Endothelial cell of umbilical vein (primary cell): ENCODE results near the gene ELMO1. TPM values are rescaled to one million over a fixed set of nuclear protein-coding genes. Genes with fewer than 3 reads are reported as not detected.

Source experiments
- BruUV-seq: library from RNA; stranded (reverse); fragments of 400-500 nt; replicated peaks from 2 replicates; lab custom pipeline; 2021; lab: Mats Ljungman, UMichigan
- CTCF ChIA-PET: fragments of 300-600, 350-600 bp; sonication (Branson Sonifier 250); formaldehyde crosslinking; loops from one replicate; lab custom pipeline; 2021; ENCODE audit warnings: antibody characterized with exemption, inconsistent platforms; lab: Charles Lee
- POLR2A ChIA-PET: fragments of 300-600, 350-600 bp; sonication (Branson Sonifier 250); formaldehyde crosslinking; loops from one replicate; lab custom pipeline; 2021; ENCODE audit warnings: antibody characterized with exemption, inconsistent platforms; lab: Charles Lee
- DNase-seq: peaks from one replicate; pipeline ENCODE4 v3.0.0-alpha.2; 2011; ENCODE audit warnings: low read depth, low spot score
- FAIRE-seq: peaks from 2 replicates; lab custom pipeline; 2011; peaks lifted over from hg19 to GRCh38; lab: Jason Lieb, UNC
- H2AFZ ChIP-seq: 2 replicates; pipeline ENCODE4 v1.6.0; 2012; ENCODE audit warnings: low read depth, low read length, control low read depth, inconsistent platforms
- H3K27ac ChIP-seq: 2 replicates; pipeline ENCODE4 v1.5.1; 2011; ENCODE audit warnings: low read depth, mild to moderate bottlenecking, control low read depth, low read length, moderate library complexity; ENCODE audit not compliant: insufficient read depth
- H3K27me3 ChIP-seq, 2 experiments: 2 replicates each; pipeline versions ENCODE4 v1.6.0 to v1.6.1; 2011; ENCODE audit warnings: low read length in 2 of 2, mixed read lengths in 1 of 2; ENCODE audit not compliant: control insufficient read depth in 2 of 2, insufficient read depth in 2 of 2
- H3K36me3 ChIP-seq, 2 experiments: 2 replicates in 1 of 2; 3 replicates in 1 of 2; pipeline ENCODE4 v1.5.1; 2011; ENCODE audit warnings: low read length in 2 of 2, mild to moderate bottlenecking in 1 of 2, moderate library complexity in 1 of 2; ENCODE audit not compliant: control insufficient read depth in 2 of 2, insufficient read depth in 2 of 2; ENCODE audit errors: extremely low read depth in 1 of 2
- H3K4me1 ChIP-seq: 3 replicates; pipeline ENCODE4 v1.5.1; 2011; ENCODE audit warnings: mild to moderate bottlenecking, low read length; ENCODE audit not compliant: control insufficient read depth, insufficient read depth; ENCODE audit errors: extremely low read depth
- H3K4me2 ChIP-seq: 2 replicates; pipeline ENCODE4 v1.6.1; 2011; ENCODE audit warnings: low read length, control low read depth, mixed read lengths; ENCODE audit not compliant: insufficient read depth
- H3K4me3 ChIP-seq, 3 experiments: fragments of 200-600 bp in 1 of 3; sonication (generic), shearing (Covaris generic) in 1 of 3; replicated peaks in 1 of 3; 2 replicates each; pipeline ENCODE4 v1.5.1; 2011 to 2016; ENCODE audit warnings: control low read depth in 3 of 3, low read length in 3 of 3, mild to moderate bottlenecking in 2 of 3, inconsistent platforms in 1 of 3, low read depth in 1 of 3, moderate library complexity in 1 of 3; ENCODE audit not compliant: insufficient read depth in 1 of 3
- H3K79me2 ChIP-seq: 2 replicates; pipeline ENCODE4 v1.6.0; 2012; ENCODE audit warnings: low read length, inconsistent platforms; ENCODE audit not compliant: control insufficient read depth, insufficient read depth
- H3K9ac ChIP-seq: replicated peaks from 2 replicates; pipeline ENCODE3; 2011; ENCODE audit warnings: low read length, control low read depth; ENCODE audit not compliant: insufficient read depth; ENCODE audit errors: extremely low read depth
- H3K9me1 ChIP-seq: replicated peaks from 3 replicates; pipeline ENCODE4 v1.6.0; 2011; ENCODE audit warnings: mild to moderate bottlenecking, low read length; ENCODE audit not compliant: control insufficient read depth, insufficient read depth; ENCODE audit errors: extremely low read depth
- H3K9me3 ChIP-seq: replicated peaks from 2 replicates; pipeline ENCODE4 v1.5.1; 2012; ENCODE audit warnings: low read length, inconsistent platforms; ENCODE audit not compliant: control insufficient read depth, insufficient read depth
- H4K20me1 ChIP-seq: replicated peaks from 2 replicates; pipeline ENCODE3; 2011; ENCODE audit warnings: mild to moderate bottlenecking, low read length; ENCODE audit not compliant: control insufficient read depth, insufficient read depth; ENCODE audit errors: extremely low read depth
- EZH2 ChIP-seq: IDR thresholded peaks from 2 replicates; pipeline ENCODE4 v1.6.1; 2012; ENCODE audit warnings: borderline replicate concordance, low read depth, mild to moderate bottlenecking, moderate library complexity, low read length, inconsistent platforms; ENCODE audit not compliant: severe bottlenecking
- FOS ChIP-seq: IDR thresholded peaks from 2 replicates; pipeline ENCODE4 v1.6.1; 2011; ENCODE audit warnings: mild to moderate bottlenecking, low read length, moderate library complexity, borderline replicate concordance; ENCODE audit not compliant: insufficient read depth
- GATA2 ChIP-seq: IDR thresholded peaks from 2 replicates; pipeline ENCODE4 v1.7.0; 2011; ENCODE audit warnings: low read depth, mild to moderate bottlenecking, moderate library complexity, mixed read lengths, low read length; ENCODE audit not compliant: insufficient read length, insufficient read depth
- JUN ChIP-seq: IDR thresholded peaks from 2 replicates; pipeline ENCODE4 v1.6.1; 2011; ENCODE audit warnings: borderline replicate concordance, low read depth; ENCODE audit not compliant: insufficient read length, insufficient read depth
- MYC ChIP-seq: IDR thresholded peaks from one replicate; pipeline ENCODE4 v1.6.1; 2011; ENCODE audit warnings: mild to moderate bottlenecking, low read depth, low read length
- POLR2A ChIP-seq: IDR thresholded peaks from 2 replicates; pipeline ENCODE4 v1.6.1; 2012; ENCODE audit warnings: low read depth, mild to moderate bottlenecking, control low read depth, low read length
- POLR2AphosphoS5 ChIP-seq: IDR thresholded peaks from 2 replicates; pipeline ENCODE4 v1.6.1; 2012; ENCODE audit warnings: low read depth, mild to moderate bottlenecking, control low read depth, low read length, moderate library complexity; ENCODE audit not compliant: insufficient read depth
- dilution Hi-C: fragments of 300-500 bp; cut with MboI; formaldehyde crosslinking; loops from one replicate; pipeline ENCODE4 v1.15.0; 2019; ENCODE audit warnings: low sequenced_read_pairs; ENCODE audit not compliant: extremely low pct_ligation_motif_present
- intact Hi-C: fragments of 100-400 bp; cut with micrococcal nuclease; formaldehyde crosslinking; loops from one replicate; pipeline ENCODE4 v1.10.0; 2022
- polyA plus RNA-seq, 4 experiments: library from polyadenylated mRNA; depleted of rRNA in 3 of 4; stranded (reverse) in 3 of 4; unstranded in 1 of 4; fragments of >200 nt; gene quantifications; 2 replicates each; pipeline versions ENCODE4 v1.2.1 to v1.2.3, GENCODE V29; 2011 to 2012; ENCODE audit warnings: missing spikeins in 1 of 4
- total RNA-seq: library from RNA; stranded (reverse); gene quantifications from 2 replicates; pipeline ENCODE4 v1.2.3, GENCODE V29; 2021
- TF ChIP-seq, protein P1 (sequence below): IDR thresholded peaks from 2 replicates; pipeline ENCODE4 v1.6.1; 2011; ENCODE audit not compliant: insufficient read depth, insufficient read length
- TF ChIP-seq, protein P2 (sequence below), 2 donors: IDR thresholded peaks; 1 replicate in 1 of 2; 2 replicates in 1 of 2; pipeline ENCODE4 v1.5.1; 2011; ENCODE audit warnings: low read length in 2 of 2, mild to moderate bottlenecking in 2 of 2, moderate library complexity in 2 of 2, control low read depth in 1 of 2, inconsistent platforms in 1 of 2, low read depth in 1 of 2; ENCODE audit not compliant: insufficient read depth in 1 of 2; ENCODE audit errors: extremely low read depth in 1 of 2

The ELMO1 gene
- total and polyA plus RNA-seq, 2 donors (not counting 3 experiments of a cell fraction or from before 2014, with no cell fraction given) = 17.0 to 30.6 TPM

- no peaks in the 10 kb centered on the region for H3K79me2 ChIP-seq
- FAIRE-seq = no peak
- no peaks in the 10 kb centered on the region for H3K4me1 ChIP-seq
- TF ChIP-seq POLR2A (no peak), FOS (no peak), MYC (no peak), JUN (no peak), POLR2AphosphoS5 (no peak), EZH2 (no peak), GATA2 (no peak)
- TF ChIP-seq, protein P1, sequence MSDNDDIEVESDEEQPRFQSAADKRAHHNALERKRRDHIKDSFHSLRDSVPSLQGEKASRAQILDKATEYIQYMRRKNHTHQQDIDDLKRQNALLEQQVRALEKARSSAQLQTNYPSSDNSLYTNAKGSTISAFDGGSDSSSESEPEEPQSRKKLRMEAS = no peak
- TF ChIP-seq, protein P2, sequence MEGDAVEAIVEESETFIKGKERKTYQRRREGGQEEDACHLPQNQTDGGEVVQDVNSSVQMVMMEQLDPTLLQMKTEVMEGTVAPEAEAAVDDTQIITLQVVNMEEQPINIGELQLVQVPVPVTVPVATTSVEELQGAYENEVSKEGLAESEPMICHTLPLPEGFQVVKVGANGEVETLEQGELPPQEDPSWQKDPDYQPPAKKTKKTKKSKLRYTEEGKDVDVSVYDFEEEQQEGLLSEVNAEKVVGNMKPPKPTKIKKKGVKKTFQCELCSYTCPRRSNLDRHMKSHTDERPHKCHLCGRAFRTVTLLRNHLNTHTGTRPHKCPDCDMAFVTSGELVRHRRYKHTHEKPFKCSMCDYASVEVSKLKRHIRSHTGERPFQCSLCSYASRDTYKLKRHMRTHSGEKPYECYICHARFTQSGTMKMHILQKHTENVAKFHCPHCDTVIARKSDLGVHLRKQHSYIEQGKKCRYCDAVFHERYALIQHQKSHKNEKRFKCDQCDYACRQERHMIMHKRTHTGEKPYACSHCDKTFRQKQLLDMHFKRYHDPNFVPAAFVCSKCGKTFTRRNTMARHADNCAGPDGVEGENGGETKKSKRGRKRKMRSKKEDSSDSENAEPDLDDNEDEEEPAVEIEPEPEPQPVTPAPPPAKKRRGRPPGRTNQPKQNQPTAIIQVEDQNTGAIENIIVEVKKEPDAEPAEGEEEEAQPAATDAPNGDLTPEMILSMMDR (IDR thresholded peaks at IDR 0.05; ENCODE audit: extremely low read depth in 1 of 2, insufficient read depth in 1 of 2, low read depth in 1 of 2, low read length in 2 of 2) = no peak
- intact Hi-C loops (no loop called here), dilution Hi-C loops (no loop called here)
- H3K9me3 ChIP-seq = no peaks in the 10 kb centered on the region
- H3K27ac ChIP-seq = no peak overlapping the region
- no peak overlapping the region for H3K4me2 ChIP-seq
- H4K20me1 ChIP-seq = no peaks in the 10 kb centered on the region
- ChIA-PET CTCF (no interaction called here), POLR2A (no interaction called here)
- H3K4me3 ChIP-seq = no peak overlapping the region
- no peak overlapping the region for H2AFZ ChIP-seq
- no TSS peak for BruUV-seq
- no peaks in the 10 kb centered on the region for H3K36me3 ChIP-seq
- no peak overlapping the region for H3K9ac ChIP-seq
- no peak for DNase-seq
- H3K27me3 ChIP-seq = no peaks in the 10 kb centered on the region
- H3K9me1 ChIP-seq = no peaks in the 10 kb centered on the region
These were observed 81.7 kb downstream of the ELMO1 start for GRCh38 chr7:37367010-37367409.
